Ecto neural progenitor cell (in vitro differentiated cells): ENCODE results near the gene COQ10A.
A peak's percentile ranks its signal among the peaks of the same experiment; 100 is the strongest.

Source experiments
- DNase-seq: peaks from one replicate; pipeline ENCODE4 v3.0.0-alpha.2; 2018; ENCODE audit warnings: low spot score

Gene COQ10A

GRCh38 chr12:56315622-56316473 lies 49.1 kb downstream of the COQ10A start, which contains the start of gene CNPY2:
TSS of gene CNPY2 (minus strand) at chr12:56315988. CDS start at chr12:56315217, 771 bp downstream.
- peak; percentile 99 for DNase-seq

GRCh38 chr12:56317675-56318074 lies 50.9 kb downstream of the COQ10A start:
- no peak for DNase-seq
